K562 (cell line): ENCODE results near the gene KIAA0513. TPM values are rescaled to one million over a fixed set of nuclear protein-coding genes. Genes with fewer than 3 reads are reported as not detected.

Experiments
- ATAC-seq: fragments of 200-7000 bp; cut with Tn5 transposase; 3 replicates; pipeline ENCODE4 v1.9.1; 2020; ENCODE audit warnings: moderate library complexity
- BruUV-seq: library from RNA; stranded (reverse); fragments of 400-500 nt; replicated peaks from 2 replicates; lab custom pipeline; 2021; lab: Mats Ljungman, UMichigan
- CTCF ChIA-PET: fragments of 300-600 bp; formaldehyde crosslinking; extraction: SDS; loops from one replicate; lab custom pipeline; 2021; ENCODE audit warnings: low intra/inter-chr PET ratio; lab: Yijun Ruan, JAX
- POLR2A ChIA-PET: fragments of 300-600, 350-650 bp; sonication (Branson Sonifier 250); formaldehyde crosslinking; extraction: SDS; loops from one replicate; lab custom pipeline; 2021; ENCODE audit warnings: antibody characterized with exemption, inconsistent platforms; lab: Yijun Ruan, JAX
- DNase-seq, 4 experiments: peaks; one replicate each; pipeline versions ENCODE4 v3.0.0 to v3.0.0-alpha.2; 2011 to 2018; ENCODE audit warnings: low spot score in 3 of 4, mixed read lengths in 3 of 4; ENCODE audit errors: extremely low read depth in 1 of 4
- FAIRE-seq: peaks from 2 replicates; lab custom pipeline; 2011; peaks lifted over from hg19 to GRCh38; lab: Jason Lieb, UNC
- H2AFZ ChIP-seq: 2 replicates; pipeline ENCODE4 v1.6.0; 2011; ENCODE audit warnings: low read depth, low read length, control low read depth, inconsistent platforms
- H3K27ac ChIP-seq: fragments of 200-600 bp; 3 replicates; pipeline ENCODE4 v1.8.0; 2011; ENCODE audit warnings: low read depth, mild to moderate bottlenecking, control low read depth, inconsistent platforms, low read length, moderate library complexity, mixed read lengths; ENCODE audit errors: extremely low read depth
- H3K27me3 ChIP-seq, 2 experiments: fragments of 300-600 bp in 1 of 2; 2 replicates in 1 of 2; 3 replicates in 1 of 2; pipeline versions ENCODE4 v1.6.0 to v1.8.0; 2011; ENCODE audit warnings: inconsistent platforms in 2 of 2, low read length in 2 of 2, mild to moderate bottlenecking in 1 of 2, mixed read lengths in 1 of 2, moderate library complexity in 1 of 2; ENCODE audit not compliant: control insufficient read depth in 2 of 2, insufficient read depth in 2 of 2
- H3K36me3 ChIP-seq: fragments of 300-600 bp; 3 replicates; pipeline ENCODE4 v1.8.0; 2011; ENCODE audit warnings: mild to moderate bottlenecking, low read length, inconsistent platforms; ENCODE audit not compliant: control insufficient read depth, insufficient read depth
- H3K4me1 ChIP-seq, 2 experiments: fragments of 200-600 bp in 1 of 2; replicated peaks in 1 of 2; 2 replicates in 1 of 2; 3 replicates in 1 of 2; pipeline versions ENCODE4 v1.5.1 to v1.8.0; 2011; ENCODE audit warnings: inconsistent platforms in 2 of 2, low read length in 2 of 2, mild to moderate bottlenecking in 1 of 2, mixed read lengths in 1 of 2, moderate library complexity in 1 of 2; ENCODE audit not compliant: control insufficient read depth in 2 of 2, insufficient read depth in 2 of 2
- H3K4me2 ChIP-seq: 2 replicates; pipeline ENCODE4 v1.6.1; 2011; ENCODE audit warnings: low read length, control low read depth, inconsistent platforms, mixed read lengths; ENCODE audit not compliant: insufficient read depth
- H3K4me3 ChIP-seq: fragments of 200-600 bp; sonication (generic), shearing (Covaris generic); 2 replicates; pipeline ENCODE4 v1.5.1; 2016; ENCODE audit warnings: control low read depth, inconsistent platforms
- H3K79me2 ChIP-seq: fragments of 200-600 bp; 3 replicates; pipeline ENCODE4 v1.8.0; 2011; ENCODE audit warnings: low read length, inconsistent platforms; ENCODE audit not compliant: control insufficient read depth, insufficient read depth
- H3K9ac ChIP-seq, 2 experiments: 2 replicates each; pipeline versions ENCODE4 v1.6.0 to v1.6.1; 2011; ENCODE audit warnings: low read depth in 2 of 2, low read length in 2 of 2, control low read depth in 1 of 2, inconsistent platforms in 1 of 2, mild to moderate bottlenecking in 1 of 2, mixed read lengths in 1 of 2; ENCODE audit not compliant: insufficient read depth in 1 of 2
- H3K9me1 ChIP-seq: one replicate; pipeline ENCODE4 v1.6.0; 2011; ENCODE audit warnings: inconsistent platforms, mild to moderate bottlenecking, low read length, moderate library complexity; ENCODE audit not compliant: control insufficient read depth, insufficient read depth
- H3K9me3 ChIP-seq: replicated peaks from 2 replicates; pipeline ENCODE4 v1.5.1; 2011; ENCODE audit warnings: low read depth, low read length, inconsistent platforms; ENCODE audit not compliant: control insufficient read depth, insufficient read depth
- H4K20me1 ChIP-seq: replicated peaks from 2 replicates; pipeline ENCODE4 v1.6.1; 2011; ENCODE audit warnings: low read length, inconsistent platforms, mixed read lengths; ENCODE audit not compliant: control insufficient read depth, insufficient read depth
- ADNP ChIP-seq: fragments of 200-800 bp; sonication (Bioruptor generic); IDR thresholded peaks from 2 replicates; pipeline ENCODE4 v1.6.1; 2016; ENCODE audit warnings: missing genetic modification characterization, missing compliant biosample characterization
- BCOR ChIP-seq: fragments of 450-650 bp; IDR thresholded peaks from 2 replicates; pipeline ENCODE4 v1.6.1; 2016
- BDP1 ChIP-seq: IDR thresholded peaks from 3 replicates; pipeline ENCODE4 v1.6.1; 2011; ENCODE audit not compliant: insufficient read length, insufficient read depth
- CBFA2T3 ChIP-seq: fragments of 450-650 bp; IDR thresholded peaks from 2 replicates; pipeline ENCODE4 v1.6.1; 2017
- ETV5 ChIP-seq: sonication (generic); formaldehyde crosslinking; IDR thresholded peaks from 2 replicates; pipeline ENCODE4 v1.4.0; 2020; ENCODE audit warnings: low read depth, mild to moderate bottlenecking, missing genetic modification reagents
- IFI16 ChIP-seq: fragments of 250-450 bp; sonication (Bioruptor Pico); IDR thresholded peaks from 2 replicates; pipeline ENCODE4 v2.1.2; 2022; ENCODE audit warnings: mild to moderate bottlenecking, inconsistent platforms
- KDM1A ChIP-seq, 2 experiments: fragments of 450-650 bp; IDR thresholded peaks; 2 replicates each; pipeline ENCODE4 v1.6.1; 2016; ENCODE audit warnings: mild to moderate bottlenecking in 2 of 2
- RBM25 ChIP-seq: fragments of 200-400 bp; formaldehyde crosslinking; IDR thresholded peaks from 2 replicates; pipeline ENCODE4 v1.6.1; 2018; ENCODE audit warnings: low read length, low read depth, moderate library complexity; ENCODE audit not compliant: severe bottlenecking
- SMARCA5 ChIP-seq: fragments of 450-650 bp; IDR thresholded peaks from 2 replicates; pipeline ENCODE4 v1.6.1; 2016
- ZNF232 ChIP-seq: sonication (generic); formaldehyde crosslinking; IDR thresholded peaks from 2 replicates; pipeline ENCODE4 v1.8.0; 2022; ENCODE audit warnings: mild to moderate bottlenecking, missing genetic modification reagents
- ZNF695 ChIP-seq: fragments of 450-650 bp; formaldehyde crosslinking; IDR thresholded peaks from 2 replicates; pipeline ENCODE4 v1.4.0; 2020; ENCODE audit warnings: mild to moderate bottlenecking, moderate library complexity
- ZSCAN32 ChIP-seq: fragments of 450-650 bp; formaldehyde crosslinking; IDR thresholded peaks from 2 replicates; pipeline ENCODE4 v1.4.0; 2020; ENCODE audit warnings: mild to moderate bottlenecking, moderate library complexity
- WGBS: fragments of 100-300 bp; shearing (Covaris generic); methylation state at CpG from one replicate; pipeline ENCODE4 v1.1.6; 2016; ENCODE audit warnings: low coverage, mixed read lengths; ENCODE audit not compliant: insufficient coverage; ENCODE audit errors: missing lambda C conversion rate; 5-methylcytosine and 5-hydroxymethylcytosine counted together
- in situ Hi-C: fragments of 300-500 bp; cut with MboI; formaldehyde crosslinking; loops from 4 replicates; pipeline ENCODE4 v1.15.0; 2018; ENCODE audit warnings: inconsistent platforms, mixed read lengths
- intact Hi-C: fragments of 100-400 bp; cut with micrococcal nuclease; formaldehyde crosslinking; loops from 2 replicates; pipeline ENCODE4 v1.14.2; 2022
- polyA plus RNA-seq, 8 experiments: library from polyadenylated mRNA; depleted of rRNA in 4 of 8; stranded (reverse) in 5 of 8; unstranded in 3 of 8; fragments of >200 nt; fragmentation: Nextera tagmentation in 2 of 8; fragmentation: Illumina TruSeq in 1 of 8; extraction: Ambion mirVana in 2 of 8; extraction: Trizol in 1 of 8; gene quantifications; 2 replicates each; pipeline versions ENCODE4 v1.2.1 to v1.2.3, GENCODE V29; 2011 to 2014; ENCODE audit warnings: inconsistent platforms in 1 of 8, missing spikeins in 1 of 8
- total RNA-seq, 7 experiments: library from RNA; depleted of rRNA in 6 of 7; stranded (reverse); fragments of >200 nt in 6 of 7; fragmentation: Illumina TruSeq in 2 of 7; extraction: Trizol in 2 of 7; gene quantifications; 2 replicates each; pipeline versions ENCODE4 v1.2.1 to v1.2.3, GENCODE V29; 2011 to 2021; ENCODE audit warnings: low replicate concordance in 1 of 7
- TF ChIP-seq, protein P1 (sequence below): sonication (generic); formaldehyde crosslinking; IDR thresholded peaks from 2 replicates; pipeline ENCODE4 v1.8.0; 2022; ENCODE audit warnings: missing genetic modification reagents, mild to moderate bottlenecking, borderline replicate concordance
- TF ChIP-seq, protein P2 (sequence below), 2 experiments: fragments of 150-350 bp in 1 of 2; IDR thresholded peaks; 2 replicates each; pipeline ENCODE4 v1.6.1; 2012 to 2016; ENCODE audit warnings: low read depth in 2 of 2, low read length in 2 of 2, mild to moderate bottlenecking in 1 of 2, moderate library complexity in 1 of 2
- TF ChIP-seq, protein P3 (sequence below): fragments of 200-800 bp; sonication (Bioruptor generic); IDR thresholded peaks from 2 replicates; pipeline ENCODE4 v1.6.1; 2017; ENCODE audit warnings: missing genetic modification characterization, missing compliant biosample characterization

The KIAA0513 gene
- total and polyA plus RNA-seq, 9 of the 15 experiments (the other 6 are each of a cell fraction or from before 2014, with no cell fraction given): 0.18 to 13.7 (median 10.2) TPM

DNA sequence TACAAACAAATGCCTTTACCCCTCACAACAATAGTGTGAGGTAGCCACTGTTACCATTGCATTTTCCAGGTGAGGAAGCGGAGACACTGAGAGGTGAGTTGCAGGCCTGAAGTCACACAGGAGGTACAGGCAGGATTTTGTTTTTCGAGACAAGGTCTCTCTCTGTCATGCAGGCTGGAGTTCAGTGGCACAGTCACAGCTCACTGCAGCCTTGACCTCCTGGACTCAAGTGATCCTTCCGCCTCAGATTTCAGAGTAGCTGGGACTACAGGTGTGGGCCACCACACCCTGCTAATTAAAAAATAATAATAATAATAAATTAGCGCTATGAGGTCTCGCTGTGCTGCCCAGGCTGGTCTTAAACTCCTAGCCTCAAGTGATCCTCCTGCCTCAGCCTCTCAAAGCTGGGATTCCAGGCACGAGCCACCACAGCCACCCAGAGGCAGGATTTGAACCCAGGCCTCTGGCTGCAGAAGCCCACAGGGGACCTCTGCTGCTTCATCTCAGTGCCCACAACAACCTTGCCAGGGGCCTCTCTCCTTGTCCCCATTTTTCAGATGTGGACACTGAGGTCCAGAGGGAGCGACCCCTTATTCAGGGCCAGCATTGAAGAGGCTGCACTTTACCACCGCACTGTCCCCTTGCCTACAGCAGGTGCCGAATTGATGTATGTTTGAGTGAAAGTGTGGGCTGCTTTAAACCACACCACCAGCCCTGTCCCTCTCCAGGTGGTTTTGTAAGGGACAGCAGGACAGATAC, 100.7 kb downstream of the KIAA0513 start:
- no TSS peak for BruUV-seq
- Histone ChIP-seq H3K4me3 (no peak overlapping the region), H3K4me2 (no peak overlapping the region), H3K27ac (no peak overlapping the region), H3K9me1 (no peaks in the 10 kb centered on the region), H3K79me2 (no peaks in the 10 kb centered on the region), H3K4me1 (peaks cover 9 to 22% of the 10 kb centered on the region in 2 experiments), H3K36me3 (no peaks in the 10 kb centered on the region), H3K9ac (no peak overlapping the region), H3K27me3 (peaks cover 13 to 39% of the 10 kb centered on the region in 2 experiments; a peak in 3 of 5 replicates), H3K9me3 (peaks cover 3% of the 10 kb centered on the region; the same call in 1 of the 2 replicates), H4K20me1 (no peaks in the 10 kb centered on the region; the same call in 1 of the 2 replicates), H2AFZ (no peak overlapping the region)
- ChIA-PET CTCF (interaction anchor here (0.6 kb wide), 1 partner anchor 381 kb away, joined by 4 read pairs; no protein-coding TSS in a partner anchor), POLR2A (no interaction called here)
- FAIRE-seq (no peak), DNase-seq (no peak), ATAC-seq (no peak)
- intact Hi-C loops: no loop called here
- 37% methylated on average over 9 of the region's 9 CpGs for WGBS
- TF ChIP-seq ZNF232 (CRISPR knock-in tag): no peak
- no peak for TF ChIP-seq ZSCAN32
- TF ChIP-seq BCOR: peak; percentile 74
- no peak for TF ChIP-seq CBFA2T3
- TF ChIP-seq BDP1: no peak
- TF ChIP-seq, protein P1, sequence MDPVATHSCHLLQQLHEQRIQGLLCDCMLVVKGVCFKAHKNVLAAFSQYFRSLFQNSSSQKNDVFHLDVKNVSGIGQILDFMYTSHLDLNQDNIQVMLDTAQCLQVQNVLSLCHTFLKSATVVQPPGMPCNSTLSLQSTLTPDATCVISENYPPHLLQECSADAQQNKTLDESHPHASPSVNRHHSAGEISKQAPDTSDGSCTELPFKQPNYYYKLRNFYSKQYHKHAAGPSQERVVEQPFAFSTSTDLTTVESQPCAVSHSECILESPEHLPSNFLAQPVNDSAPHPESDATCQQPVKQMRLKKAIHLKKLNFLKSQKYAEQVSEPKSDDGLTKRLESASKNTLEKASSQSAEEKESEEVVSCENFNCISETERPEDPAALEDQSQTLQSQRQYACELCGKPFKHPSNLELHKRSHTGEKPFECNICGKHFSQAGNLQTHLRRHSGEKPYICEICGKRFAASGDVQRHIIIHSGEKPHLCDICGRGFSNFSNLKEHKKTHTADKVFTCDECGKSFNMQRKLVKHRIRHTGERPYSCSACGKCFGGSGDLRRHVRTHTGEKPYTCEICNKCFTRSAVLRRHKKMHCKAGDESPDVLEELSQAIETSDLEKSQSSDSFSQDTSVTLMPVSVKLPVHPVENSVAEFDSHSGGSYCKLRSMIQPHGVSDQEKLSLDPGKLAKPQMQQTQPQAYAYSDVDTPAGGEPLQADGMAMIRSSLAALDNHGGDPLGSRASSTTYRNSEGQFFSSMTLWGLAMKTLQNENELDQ (CRISPR knock-in tag): no peak
- TF ChIP-seq, protein P2, sequence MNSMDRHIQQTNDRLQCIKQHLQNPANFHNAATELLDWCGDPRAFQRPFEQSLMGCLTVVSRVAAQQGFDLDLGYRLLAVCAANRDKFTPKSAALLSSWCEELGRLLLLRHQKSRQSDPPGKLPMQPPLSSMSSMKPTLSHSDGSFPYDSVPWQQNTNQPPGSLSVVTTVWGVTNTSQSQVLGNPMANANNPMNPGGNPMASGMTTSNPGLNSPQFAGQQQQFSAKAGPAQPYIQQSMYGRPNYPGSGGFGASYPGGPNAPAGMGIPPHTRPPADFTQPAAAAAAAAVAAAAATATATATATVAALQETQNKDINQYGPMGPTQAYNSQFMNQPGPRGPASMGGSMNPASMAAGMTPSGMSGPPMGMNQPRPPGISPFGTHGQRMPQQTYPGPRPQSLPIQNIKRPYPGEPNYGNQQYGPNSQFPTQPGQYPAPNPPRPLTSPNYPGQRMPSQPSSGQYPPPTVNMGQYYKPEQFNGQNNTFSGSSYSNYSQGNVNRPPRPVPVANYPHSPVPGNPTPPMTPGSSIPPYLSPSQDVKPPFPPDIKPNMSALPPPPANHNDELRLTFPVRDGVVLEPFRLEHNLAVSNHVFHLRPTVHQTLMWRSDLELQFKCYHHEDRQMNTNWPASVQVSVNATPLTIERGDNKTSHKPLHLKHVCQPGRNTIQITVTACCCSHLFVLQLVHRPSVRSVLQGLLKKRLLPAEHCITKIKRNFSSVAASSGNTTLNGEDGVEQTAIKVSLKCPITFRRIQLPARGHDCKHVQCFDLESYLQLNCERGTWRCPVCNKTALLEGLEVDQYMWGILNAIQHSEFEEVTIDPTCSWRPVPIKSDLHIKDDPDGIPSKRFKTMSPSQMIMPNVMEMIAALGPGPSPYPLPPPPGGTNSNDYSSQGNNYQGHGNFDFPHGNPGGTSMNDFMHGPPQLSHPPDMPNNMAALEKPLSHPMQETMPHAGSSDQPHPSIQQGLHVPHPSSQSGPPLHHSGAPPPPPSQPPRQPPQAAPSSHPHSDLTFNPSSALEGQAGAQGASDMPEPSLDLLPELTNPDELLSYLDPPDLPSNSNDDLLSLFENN (IDR thresholded peaks at IDR 0.05; ENCODE audit: low read depth in 2 of 2, low read length in 2 of 2): no peak
- TF ChIP-seq KDM1A (IDR thresholded peaks at IDR 0.05): peak; percentile 19 to 55; a peak in 1 of 4 replicates
- no peak for TF ChIP-seq ETV5 (CRISPR knock-in tag)
- TF ChIP-seq SMARCA5: 0 out of 2 replicates have a peak, but pooled peaks have one; percentile 31
- TF ChIP-seq, protein P3, sequence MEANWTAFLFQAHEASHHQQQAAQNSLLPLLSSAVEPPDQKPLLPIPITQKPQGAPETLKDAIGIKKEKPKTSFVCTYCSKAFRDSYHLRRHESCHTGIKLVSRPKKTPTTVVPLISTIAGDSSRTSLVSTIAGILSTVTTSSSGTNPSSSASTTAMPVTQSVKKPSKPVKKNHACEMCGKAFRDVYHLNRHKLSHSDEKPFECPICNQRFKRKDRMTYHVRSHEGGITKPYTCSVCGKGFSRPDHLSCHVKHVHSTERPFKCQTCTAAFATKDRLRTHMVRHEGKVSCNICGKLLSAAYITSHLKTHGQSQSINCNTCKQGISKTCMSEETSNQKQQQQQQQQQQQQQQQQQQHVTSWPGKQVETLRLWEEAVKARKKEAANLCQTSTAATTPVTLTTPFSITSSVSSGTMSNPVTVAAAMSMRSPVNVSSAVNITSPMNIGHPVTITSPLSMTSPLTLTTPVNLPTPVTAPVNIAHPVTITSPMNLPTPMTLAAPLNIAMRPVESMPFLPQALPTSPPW (CRISPR knock-in tag): no peak
- no peak for TF ChIP-seq ZNF695 (CRISPR knock-in tag)
- TF ChIP-seq RBM25: peak; percentile 35
- peak; percentile 49; the same call in 1 of the 2 replicates for TF ChIP-seq ADNP (tag)
- no peak for TF ChIP-seq IFI16 (CRISPR knock-in tag)
- in situ Hi-C loops: no loop called here
